ENCODE data around the gene POU4F1.

DNA sequence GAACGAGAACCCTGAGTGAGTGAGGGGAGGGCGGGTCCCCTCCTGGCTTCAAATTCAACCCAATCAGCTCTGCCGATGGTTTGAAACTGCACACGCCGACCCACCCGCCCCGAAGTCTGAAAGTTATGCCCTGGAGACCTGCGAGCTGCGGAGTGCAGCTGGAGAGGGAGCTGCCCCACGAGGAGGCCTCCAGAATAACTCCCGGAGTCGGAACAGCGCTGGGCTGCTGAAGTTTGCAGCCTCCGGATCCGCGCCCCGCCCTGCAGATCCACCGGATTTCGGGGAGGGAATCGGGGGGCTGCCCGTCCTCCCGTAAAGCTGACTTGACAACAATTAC, 7.0 kb downstream of the POU4F1 start:
- no peak for TF ChIP-seq POLR2A (IDR thresholded peaks at IDR 0.05)
- TF ChIP-seq, protein P1, sequence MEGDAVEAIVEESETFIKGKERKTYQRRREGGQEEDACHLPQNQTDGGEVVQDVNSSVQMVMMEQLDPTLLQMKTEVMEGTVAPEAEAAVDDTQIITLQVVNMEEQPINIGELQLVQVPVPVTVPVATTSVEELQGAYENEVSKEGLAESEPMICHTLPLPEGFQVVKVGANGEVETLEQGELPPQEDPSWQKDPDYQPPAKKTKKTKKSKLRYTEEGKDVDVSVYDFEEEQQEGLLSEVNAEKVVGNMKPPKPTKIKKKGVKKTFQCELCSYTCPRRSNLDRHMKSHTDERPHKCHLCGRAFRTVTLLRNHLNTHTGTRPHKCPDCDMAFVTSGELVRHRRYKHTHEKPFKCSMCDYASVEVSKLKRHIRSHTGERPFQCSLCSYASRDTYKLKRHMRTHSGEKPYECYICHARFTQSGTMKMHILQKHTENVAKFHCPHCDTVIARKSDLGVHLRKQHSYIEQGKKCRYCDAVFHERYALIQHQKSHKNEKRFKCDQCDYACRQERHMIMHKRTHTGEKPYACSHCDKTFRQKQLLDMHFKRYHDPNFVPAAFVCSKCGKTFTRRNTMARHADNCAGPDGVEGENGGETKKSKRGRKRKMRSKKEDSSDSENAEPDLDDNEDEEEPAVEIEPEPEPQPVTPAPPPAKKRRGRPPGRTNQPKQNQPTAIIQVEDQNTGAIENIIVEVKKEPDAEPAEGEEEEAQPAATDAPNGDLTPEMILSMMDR (IDR thresholded peaks at IDR 0.05), result no peak

Data from adrenal gland (tissue), 5 donors.